DND-41 (cell line): ENCODE data around the gene CARD14.

Experiments
- ATAC-seq: fragments of 200-7000 bp; cut with Tn5 transposase; 3 replicates; pipeline ENCODE4 v1.9.1; 2021; ENCODE audit warnings: low read depth; ENCODE audit not compliant: insufficient read depth
- DNase-seq: peaks from one replicate; pipeline ENCODE4 v3.0.0-alpha.2; 2020
- H2AFZ ChIP-seq: 2 replicates; pipeline ENCODE4 v1.6.0; 2012; ENCODE audit warnings: low read depth, low read length
- H3K27ac ChIP-seq: 2 replicates; pipeline ENCODE4 v1.5.1; 2012; ENCODE audit warnings: low read length, inconsistent platforms
- H3K27me3 ChIP-seq: fragments of 200-600 bp; sonication (generic); 2 replicates; pipeline ENCODE4 v1.6.0; 2012; ENCODE audit warnings: low read length, mild to moderate bottlenecking, inconsistent platforms; ENCODE audit not compliant: insufficient read depth, poor library complexity
- H3K36me3 ChIP-seq: 2 replicates; pipeline ENCODE4 v1.5.1; 2012; ENCODE audit warnings: low read length, inconsistent platforms; ENCODE audit not compliant: insufficient read depth
- H3K4me1 ChIP-seq: 2 replicates; pipeline ENCODE4 v1.5.1; 2012; ENCODE audit warnings: mild to moderate bottlenecking, low read length; ENCODE audit not compliant: insufficient read depth
- H3K4me2 ChIP-seq: 2 replicates; pipeline ENCODE4 v1.6.0; 2012; ENCODE audit warnings: mild to moderate bottlenecking, moderate library complexity, low read length, inconsistent platforms; ENCODE audit not compliant: insufficient read depth
- H3K4me3 ChIP-seq, 2 experiments: fragments of 200-600 bp in 1 of 2; shearing (Covaris generic) in 1 of 2; 2 replicates each; pipeline ENCODE4 v1.5.1; 2012 to 2016; ENCODE audit warnings: inconsistent platforms in 2 of 2, low read length in 2 of 2, mild to moderate bottlenecking in 2 of 2, low read depth in 1 of 2, moderate library complexity in 1 of 2
- H3K79me2 ChIP-seq: 2 replicates; pipeline ENCODE4 v1.6.0; 2012; ENCODE audit warnings: low read length, inconsistent platforms; ENCODE audit not compliant: insufficient read depth
- H3K9ac ChIP-seq: 2 replicates; pipeline ENCODE4 v1.6.0; 2012; ENCODE audit warnings: low read depth, mild to moderate bottlenecking, inconsistent platforms, low read length, moderate library complexity
- H3K9me3 ChIP-seq: 2 replicates; pipeline ENCODE4 v1.5.1; 2012; ENCODE audit warnings: low read length, moderate library complexity, mild to moderate bottlenecking, inconsistent platforms; ENCODE audit not compliant: insufficient read depth, severe bottlenecking
- H4K20me1 ChIP-seq: 2 replicates; pipeline ENCODE4 v1.6.0; 2012; ENCODE audit warnings: low read length; ENCODE audit not compliant: insufficient read depth
- EZH2 ChIP-seq: IDR thresholded peaks from 3 replicates; pipeline ENCODE4 v1.6.1; 2012; ENCODE audit warnings: borderline replicate concordance, low read depth, mild to moderate bottlenecking, moderate library complexity, low read length, inconsistent platforms; ENCODE audit not compliant: severe bottlenecking
- TF ChIP-seq, protein P1 (sequence below): IDR thresholded peaks from 2 replicates; pipeline ENCODE4 v1.5.1; 2012; ENCODE audit warnings: borderline replicate concordance, low read length, moderate library complexity, mild to moderate bottlenecking; ENCODE audit not compliant: poor library complexity, severe bottlenecking; ENCODE audit errors: extremely low read depth

The CARD14 gene

GRCh38 chr17:80227156-80227555, 57.3 kb downstream of the CARD14 start:
- Histone ChIP-seq H3K79me2 (no peaks in the 10 kb centered on the region), H3K27me3 (no peaks in the 10 kb centered on the region), H3K4me3 (no peak overlapping the region), H3K36me3 (no peaks in the 10 kb centered on the region), H4K20me1 (peaks cover 7% of the 10 kb centered on the region), H3K9ac (no peak overlapping the region), H2AFZ (no peak overlapping the region), H3K4me1 (no peaks in the 10 kb centered on the region), H3K4me2 (no peak overlapping the region), H3K27ac (no peak overlapping the region), H3K9me3 (peaks cover 2% of the 10 kb centered on the region)
- TF ChIP-seq EZH2: no peak
- TF ChIP-seq, protein P1, sequence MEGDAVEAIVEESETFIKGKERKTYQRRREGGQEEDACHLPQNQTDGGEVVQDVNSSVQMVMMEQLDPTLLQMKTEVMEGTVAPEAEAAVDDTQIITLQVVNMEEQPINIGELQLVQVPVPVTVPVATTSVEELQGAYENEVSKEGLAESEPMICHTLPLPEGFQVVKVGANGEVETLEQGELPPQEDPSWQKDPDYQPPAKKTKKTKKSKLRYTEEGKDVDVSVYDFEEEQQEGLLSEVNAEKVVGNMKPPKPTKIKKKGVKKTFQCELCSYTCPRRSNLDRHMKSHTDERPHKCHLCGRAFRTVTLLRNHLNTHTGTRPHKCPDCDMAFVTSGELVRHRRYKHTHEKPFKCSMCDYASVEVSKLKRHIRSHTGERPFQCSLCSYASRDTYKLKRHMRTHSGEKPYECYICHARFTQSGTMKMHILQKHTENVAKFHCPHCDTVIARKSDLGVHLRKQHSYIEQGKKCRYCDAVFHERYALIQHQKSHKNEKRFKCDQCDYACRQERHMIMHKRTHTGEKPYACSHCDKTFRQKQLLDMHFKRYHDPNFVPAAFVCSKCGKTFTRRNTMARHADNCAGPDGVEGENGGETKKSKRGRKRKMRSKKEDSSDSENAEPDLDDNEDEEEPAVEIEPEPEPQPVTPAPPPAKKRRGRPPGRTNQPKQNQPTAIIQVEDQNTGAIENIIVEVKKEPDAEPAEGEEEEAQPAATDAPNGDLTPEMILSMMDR: no peak
- DNase-seq: no peak
- ATAC-seq: no peak

GRCh38 chr17:80227666-80228065, 57.8 kb downstream of the CARD14 start:
- H3K9ac ChIP-seq: no peak overlapping the region
- peaks cover 4% of the 10 kb centered on the region for H4K20me1 ChIP-seq
- H3K27me3 ChIP-seq: no peaks in the 10 kb centered on the region
- no peaks in the 10 kb centered on the region for H3K4me1 ChIP-seq
- H3K9me3 ChIP-seq: peaks cover 7% of the 10 kb centered on the region
- no peaks in the 10 kb centered on the region for H3K79me2 ChIP-seq
- H3K4me2 ChIP-seq: no peak overlapping the region
- no peak overlapping the region for H3K4me3 ChIP-seq
- TF ChIP-seq, protein P1: no peak
- no peak for TF ChIP-seq EZH2
- no peak overlapping the region for H2AFZ ChIP-seq
- DNase-seq (no peak), ATAC-seq (no peak)
- H3K27ac ChIP-seq: no peak overlapping the region
- H3K36me3 ChIP-seq: no peaks in the 10 kb centered on the region

GRCh38 chr17:80228477-80228876, 58.6 kb downstream of the CARD14 start:
- Histone ChIP-seq H3K4me2 (no peak overlapping the region), H3K9ac (no peak overlapping the region), H3K27ac (no peak overlapping the region), H3K36me3 (no peaks in the 10 kb centered on the region), H3K9me3 (peaks cover 14% of the 10 kb centered on the region), H3K79me2 (no peaks in the 10 kb centered on the region), H2AFZ (no peak overlapping the region), H4K20me1 (peaks cover 3% of the 10 kb centered on the region), H3K4me1 (no peaks in the 10 kb centered on the region), H3K4me3 (no peak overlapping the region), H3K27me3 (no peaks in the 10 kb centered on the region)
- DNase-seq (no peak), ATAC-seq (no peak)
- TF ChIP-seq, protein P1: no peak
- TF ChIP-seq EZH2: no peak

GRCh38 chr17:80229011-80229410, 59.2 kb downstream of the CARD14 start:
- Histone ChIP-seq H3K9ac (no peak overlapping the region), H3K9me3 (peaks cover 14% of the 10 kb centered on the region), H3K4me2 (no peak overlapping the region), H3K27ac (no peak overlapping the region), H3K4me1 (no peaks in the 10 kb centered on the region), H3K27me3 (no peaks in the 10 kb centered on the region), H3K79me2 (no peaks in the 10 kb centered on the region), H2AFZ (no peak overlapping the region), H3K36me3 (no peaks in the 10 kb centered on the region), H3K4me3 (no peak overlapping the region), H4K20me1 (peaks cover 3% of the 10 kb centered on the region)
- TF ChIP-seq, protein P1: no peak
- no peak for TF ChIP-seq EZH2
- no peak for ATAC-seq
- no peak for DNase-seq
